ENCODE data around the gene PDE11A.
"Not testable (repeated sequence)": the region's sequence is repeated elsewhere in the genome, so short reads cannot be mapped to it uniquely, and the experiment has no call there.

Gene PDE11A

GRCh38 chr2:178072383-178073301 lies at the start of gene PDE11A:
TSS of gene PDE11A (minus strand) at chr2:178072777. CDS start at chr2:178072437, 340 bp downstream.
- peak; percentile 80 for DNase-seq (ENCODE audit: insufficient read length, low spot score)
- peak; percentile 73 for FAIRE-seq

- DNase-seq (ENCODE audit: insufficient read length, low spot score) (no peak), FAIRE-seq (peak; percentile 66)
Measured at GRCh38 chr2:178119179-178119922, 46.8 kb upstream of the PDE11A start.

- DNase-seq (ENCODE audit: insufficient read length, low spot score) (no peak), FAIRE-seq (no peak)
Measured at GRCh38 chr2:178117725-178118124, 45.1 kb upstream of the PDE11A start.

GRCh38 chr2:178115271-178115670 lies 42.7 kb upstream of the PDE11A start:
- no peak for FAIRE-seq

GRCh38 chr2:178114462-178114861 lies 41.9 kb upstream of the PDE11A start:
- DNase-seq (ENCODE audit: insufficient read length, low spot score) (no peak), FAIRE-seq (no peak)

More at GRCh38 chr2:178115271-178115670, 42.7 kb upstream of the PDE11A start:
- DNase-seq (ENCODE audit: insufficient read length, low spot score) = no peak

GRCh38 chr2:178112202-178113152 lies 39.9 kb upstream of the PDE11A start, which contains the start of gene RBM45:
TSS of gene RBM45 (plus strand) at chr2:178112437. CDS start at chr2:178112547, 110 bp downstream.
- FAIRE-seq = peak; percentile 81

GRCh38 chr2:178111743-178112142 lies 39.2 kb upstream of the PDE11A start:
- DNase-seq (ENCODE audit: insufficient read length, low spot score) = no peak
- no peak for FAIRE-seq

More at GRCh38 chr2:178112202-178113152, 39.9 kb upstream of the PDE11A start, which contains the start of gene RBM45:
- DNase-seq (ENCODE audit: insufficient read length, low spot score) = peak; percentile 87

- no peak for FAIRE-seq
- no peak for DNase-seq (ENCODE audit: insufficient read length, low spot score)
Measured at GRCh38 chr2:178110681-178111080, 38.1 kb upstream of the PDE11A start.

- no peak for FAIRE-seq
- peak; percentile 48 for DNase-seq (ENCODE audit: insufficient read length, low spot score)
Measured at GRCh38 chr2:178109813-178110212, 37.2 kb upstream of the PDE11A start.

GRCh38 chr2:178108176-178108575 lies 35.6 kb upstream of the PDE11A start:
- no peak for DNase-seq (ENCODE audit: insufficient read length, low spot score)
- FAIRE-seq = no peak

- FAIRE-seq = no peak
- DNase-seq (ENCODE audit: insufficient read length, low spot score) = no peak
Measured at GRCh38 chr2:178106053-178106452, 33.5 kb upstream of the PDE11A start.

GRCh38 chr2:178105566-178105965 lies 33.0 kb upstream of the PDE11A start:
- no peak for DNase-seq (ENCODE audit: insufficient read length, low spot score)
- FAIRE-seq = no peak

GRCh38 chr2:178101321-178102079 lies 28.9 kb upstream of the PDE11A start:
- FAIRE-seq (no peak), DNase-seq (ENCODE audit: insufficient read length, low spot score) (no peak)

- DNase-seq (ENCODE audit: insufficient read length, low spot score) = no peak
- no peak for FAIRE-seq
Measured at GRCh38 chr2:178093471-178093870, 20.9 kb upstream of the PDE11A start.

GRCh38 chr2:178088774-178089270 lies 16.2 kb upstream of the PDE11A start:
- FAIRE-seq (no peak), DNase-seq (ENCODE audit: insufficient read length, low spot score) (no peak)

GRCh38 chr2:178084273-178084672 lies 11.7 kb upstream of the PDE11A start:
- DNase-seq (ENCODE audit: insufficient read length, low spot score) (no peak), FAIRE-seq (no peak)

- DNase-seq (ENCODE audit: insufficient read length, low spot score) (no peak), FAIRE-seq (no peak)
Measured at GRCh38 chr2:178082408-178083045, 9.9 kb upstream of the PDE11A start.

- FAIRE-seq; DNase-seq (ENCODE audit: insufficient read length, low spot score): not testable (repeated sequence)
Measured at GRCh38 chr2:178079279-178079678, 6.7 kb upstream of the PDE11A start.

GRCh38 chr2:178076130-178076529 lies 3.6 kb upstream of the PDE11A start:
- no peak for FAIRE-seq
- DNase-seq (ENCODE audit: insufficient read length, low spot score) = no peak

Measured in HTR-8/SVneo (cell line).